RPMI7951 (cell line): ENCODE results near the gene PLK3. TPM values are rescaled to one million over a fixed set of nuclear protein-coding genes. Genes with fewer than 3 reads are reported as not detected.
A peak's percentile ranks its signal among the peaks of the same experiment; 100 is the strongest.
"Not testable (repeated sequence)": the region's sequence is repeated elsewhere in the genome, so short reads cannot be mapped to it uniquely, and the experiment has no call there.

ENCODE experiments used
- DNase-seq: peaks from one replicate; pipeline ENCODE4 v3.0.0-alpha.2; 2012; ENCODE audit warnings: low read depth
- total RNA-seq: library from RNA; depleted of rRNA; stranded (reverse); fragments of >200 nt; shearing (Covaris generic); gene quantifications from 2 replicates; pipeline ENCODE4 v1.2.3, GENCODE V29; 2014

PLK3 gene
- total RNA-seq, 1 experiment from 2014 or later, result 8.8 TPM

- no peak for DNase-seq
Observed at GRCh38 chr1:44787506-44787905, 12.7 kb upstream of the PLK3 start.

GRCh38 chr1:44788120-44788860, 11.9 kb upstream of the PLK3 start, which contains the start of gene BEST4:
BEST4 (minus strand) TSS chr1:44788170; CDS start chr1:44787705, 465 bp downstream.
- DNase-seq, result no peak

- no peak for DNase-seq
Observed at GRCh38 chr1:44790968-44791801, 9.0 kb upstream of the PLK3 start.

GRCh38 chr1:44792736-44793502, 7.3 kb upstream of the PLK3 start:
- no peak for DNase-seq

- DNase-seq, result not testable (repeated sequence)
Observed at GRCh38 chr1:44797886-44798285, 2.3 kb upstream of the PLK3 start.

- DNase-seq, result no peak
Observed at GRCh38 chr1:44798481-44799365, 1.5 kb upstream of the PLK3 start.

GRCh38 chr1:44801491-44802305, 1.5 kb downstream of the PLK3 start:
- no peak for DNase-seq

GRCh38 chr1:44802306-44803061, 2.3 kb downstream of the PLK3 start:
- DNase-seq, result no peak

- no peak for DNase-seq
Observed at GRCh38 chr1:44803062-44803311, 2.8 kb downstream of the PLK3 start.

GRCh38 chr1:44803312-44804095, 3.3 kb downstream of the PLK3 start:
- no peak for DNase-seq

- DNase-seq, result no peak
Observed at GRCh38 chr1:44805311-44806024, 5.3 kb downstream of the PLK3 start.

GRCh38 chr1:44806025-44806703, 6.0 kb downstream of the PLK3 start:
- DNase-seq, result no peak

GRCh38 chr1:44806704-44807363, 6.7 kb downstream of the PLK3 start, which contains the start of gene DYNLT4:
DYNLT4 (minus strand) TSS chr1:44807351; CDS start chr1:44806668, 683 bp downstream.
- DNase-seq, result no peak

- peak; percentile 100 for DNase-seq
Observed at GRCh38 chr1:44807364-44808062, 7.3 kb downstream of the PLK3 start.

GRCh38 chr1:44808063-44808937, 8.1 kb downstream of the PLK3 start, which contains the start of gene BTBD19:
BTBD19 (plus strand) TSS chr1:44808523; CDS start chr1:44808821, 298 bp downstream.
- DNase-seq, result peak; percentile 93
